Measurements from ENCODE around the gene RASAL2.
"Not testable (repeated sequence)": the region's sequence is repeated elsewhere in the genome, so short reads cannot be mapped to it uniquely, and the experiment has no call there.

Gene RASAL2

DNA sequence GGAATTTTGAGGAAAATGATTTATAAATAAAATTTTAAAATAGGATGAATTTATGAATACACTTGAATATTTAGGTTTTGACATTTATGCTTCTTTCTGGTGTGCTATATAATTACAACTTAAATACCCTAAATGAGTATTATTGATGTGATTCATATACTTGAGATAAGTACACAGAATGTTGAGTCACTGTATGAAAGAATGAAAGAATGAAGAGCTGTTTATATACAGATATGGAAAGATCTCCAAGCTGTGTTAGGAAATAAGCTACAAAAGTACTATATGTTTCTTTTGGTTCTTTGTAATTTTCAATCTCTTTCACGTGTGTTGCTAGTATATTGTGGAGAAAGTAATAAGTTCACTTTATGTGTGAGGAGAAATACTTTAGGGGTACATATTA lies 147.2 kb downstream of the RASAL2 start:
- DNase-seq: no peak

GRCh38 chr1:178241837-178242236 lies 147.9 kb downstream of the RASAL2 start:
- no peak for DNase-seq

DNA sequence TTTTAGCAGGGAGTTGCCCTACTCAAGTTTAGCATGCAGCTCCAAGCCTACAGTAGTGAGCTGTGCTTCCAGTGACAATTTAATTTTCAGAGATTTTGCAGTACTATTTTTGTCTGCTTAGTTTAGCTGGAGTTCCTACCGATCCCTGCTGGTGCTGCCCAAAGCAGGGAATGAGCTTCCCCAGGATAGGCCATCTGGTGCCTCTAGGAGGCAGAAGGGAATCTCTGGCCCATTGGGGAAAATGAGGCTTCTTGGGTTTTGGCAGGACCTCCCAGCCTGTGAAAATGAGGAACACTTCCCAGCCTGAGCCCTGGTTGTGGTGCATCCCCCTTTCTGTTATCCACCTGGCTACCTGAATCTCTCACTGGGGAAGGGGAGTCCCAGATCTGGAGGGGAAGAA lies 149.2 kb downstream of the RASAL2 start:
- no peak for DNase-seq

GRCh38 chr1:178243890-178244289 lies 150.0 kb downstream of the RASAL2 start:
- no peak for DNase-seq

- DNase-seq: not testable (repeated sequence)
These were observed 154.4 kb downstream of the RASAL2 start for GRCh38 chr1:178248284-178248683.

GRCh38 chr1:178253581-178253980 lies 159.7 kb downstream of the RASAL2 start:
- DNase-seq: not testable (repeated sequence)

DNA sequence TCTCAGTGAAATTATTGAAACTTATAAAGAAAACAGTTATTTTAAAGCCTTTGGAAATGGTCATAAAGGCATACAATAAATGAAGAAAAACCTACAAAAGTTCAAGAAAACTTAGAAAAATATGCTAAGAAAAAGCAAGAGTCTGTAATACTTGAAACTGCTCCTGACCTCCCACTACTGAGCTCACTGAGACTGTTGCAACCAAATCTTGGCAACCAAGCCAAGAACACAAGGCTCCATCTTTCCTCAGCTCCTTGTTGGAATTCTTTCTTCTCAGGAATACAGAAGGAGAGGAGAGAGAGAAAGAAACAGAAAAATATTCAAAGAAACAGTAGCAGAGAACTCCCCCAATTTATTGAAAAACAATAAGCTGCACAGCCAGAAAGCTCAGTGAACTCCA lies 160.5 kb downstream of the RASAL2 start:
- no peak for DNase-seq

- DNase-seq: no peak
These were observed 164.6 kb downstream of the RASAL2 start for GRCh38 chr1:178258536-178258935.

GRCh38 chr1:178262120-178262500 lies 168.2 kb downstream of the RASAL2 start:
- peak; percentile 61 for DNase-seq

DNA sequence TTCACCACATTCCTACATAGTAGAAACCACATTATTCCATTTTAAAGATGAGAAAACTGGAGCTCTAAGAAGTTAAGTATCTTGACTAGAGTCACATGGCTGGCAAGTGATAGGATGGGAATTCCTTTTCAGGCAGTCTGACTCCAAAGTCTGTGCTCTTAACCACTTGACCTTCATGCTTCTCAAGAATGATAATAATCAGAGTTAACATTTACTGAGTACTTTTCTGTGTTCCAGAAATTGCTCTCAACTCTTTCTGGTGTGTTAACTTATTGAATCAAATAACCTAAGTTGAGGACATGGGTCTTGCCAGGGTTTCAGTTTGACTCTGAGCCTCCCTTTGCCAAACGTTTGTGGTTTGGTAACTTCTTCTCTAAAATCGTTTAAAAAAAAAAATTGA lies 169.4 kb downstream of the RASAL2 start:
- DNase-seq: no peak

DNA sequence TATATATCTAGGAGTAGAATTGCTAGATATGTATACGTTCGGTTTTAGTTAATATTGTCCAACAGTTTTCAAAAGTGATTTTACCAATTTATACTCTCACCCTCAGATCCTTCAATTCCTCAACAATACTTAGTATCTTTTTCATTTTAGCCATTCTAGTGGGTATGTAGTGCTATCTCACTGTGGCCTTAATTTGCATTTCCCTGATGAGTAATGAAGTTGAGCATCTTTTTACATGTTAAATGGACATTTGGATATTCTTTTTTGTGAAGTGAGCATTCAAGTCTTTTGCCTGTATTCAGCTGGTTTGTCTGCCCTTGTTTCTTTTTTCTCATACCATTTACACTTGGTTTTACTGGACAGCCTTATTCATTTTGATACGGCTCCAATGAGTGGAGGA lies 172.2 kb downstream of the RASAL2 start:
- no peak for DNase-seq

GRCh38 chr1:178266619-178267066 lies 172.7 kb downstream of the RASAL2 start:
- DNase-seq: no peak

DNA sequence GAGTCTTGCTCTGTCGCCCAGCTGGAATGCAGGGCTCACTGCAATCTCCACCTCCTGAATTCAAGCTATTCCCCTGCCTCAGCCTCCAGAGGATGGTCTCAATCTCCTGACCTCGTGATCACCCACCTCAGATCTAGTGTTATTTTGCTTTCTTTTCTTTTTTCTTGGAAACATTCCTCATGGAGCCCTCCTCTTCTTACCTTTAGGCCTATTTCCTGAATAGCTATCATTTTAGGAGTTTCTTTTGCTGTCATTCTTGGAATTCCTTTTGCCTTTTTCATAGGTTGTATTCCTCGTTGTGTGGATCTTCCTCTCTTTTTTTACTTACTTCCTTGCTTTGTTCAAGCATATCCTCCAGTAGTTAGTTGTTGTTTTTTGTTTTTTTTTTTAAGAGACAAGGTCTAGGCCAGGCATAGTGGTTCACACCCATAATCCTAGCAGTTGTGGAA lies 173.8 kb downstream of the RASAL2 start:
- DNase-seq: no peak

GRCh38 chr1:178271471-178271870 lies 177.6 kb downstream of the RASAL2 start:
- no peak for DNase-seq

- no peak for DNase-seq
These were observed 180.0 kb downstream of the RASAL2 start for GRCh38 chr1:178273707-178274410.

DNA sequence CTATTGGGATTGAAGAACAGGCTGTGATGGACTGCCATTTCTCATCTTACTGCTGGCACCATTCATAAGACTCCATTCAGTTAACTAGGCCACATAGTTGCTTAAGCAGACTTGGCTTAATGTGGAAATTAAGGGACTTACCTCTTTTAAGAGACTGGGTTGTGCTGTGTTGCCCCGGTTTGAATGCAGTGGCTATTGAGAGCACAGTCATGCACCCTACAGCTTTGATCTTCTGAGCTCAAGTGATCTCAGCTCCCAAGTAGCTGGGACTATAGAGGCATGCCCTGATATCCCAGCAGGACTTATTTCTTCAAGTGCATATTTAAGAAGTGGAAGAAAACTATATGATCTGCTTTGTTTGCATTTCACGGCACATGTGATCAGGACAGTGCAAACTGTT lies 181.1 kb downstream of the RASAL2 start:
- no peak for DNase-seq

- no peak for DNase-seq
These were observed 181.6 kb downstream of the RASAL2 start for GRCh38 chr1:178275553-178275952.

GRCh38 chr1:178277793-178278530 lies 184.1 kb downstream of the RASAL2 start:
- DNase-seq: no peak

DNA sequence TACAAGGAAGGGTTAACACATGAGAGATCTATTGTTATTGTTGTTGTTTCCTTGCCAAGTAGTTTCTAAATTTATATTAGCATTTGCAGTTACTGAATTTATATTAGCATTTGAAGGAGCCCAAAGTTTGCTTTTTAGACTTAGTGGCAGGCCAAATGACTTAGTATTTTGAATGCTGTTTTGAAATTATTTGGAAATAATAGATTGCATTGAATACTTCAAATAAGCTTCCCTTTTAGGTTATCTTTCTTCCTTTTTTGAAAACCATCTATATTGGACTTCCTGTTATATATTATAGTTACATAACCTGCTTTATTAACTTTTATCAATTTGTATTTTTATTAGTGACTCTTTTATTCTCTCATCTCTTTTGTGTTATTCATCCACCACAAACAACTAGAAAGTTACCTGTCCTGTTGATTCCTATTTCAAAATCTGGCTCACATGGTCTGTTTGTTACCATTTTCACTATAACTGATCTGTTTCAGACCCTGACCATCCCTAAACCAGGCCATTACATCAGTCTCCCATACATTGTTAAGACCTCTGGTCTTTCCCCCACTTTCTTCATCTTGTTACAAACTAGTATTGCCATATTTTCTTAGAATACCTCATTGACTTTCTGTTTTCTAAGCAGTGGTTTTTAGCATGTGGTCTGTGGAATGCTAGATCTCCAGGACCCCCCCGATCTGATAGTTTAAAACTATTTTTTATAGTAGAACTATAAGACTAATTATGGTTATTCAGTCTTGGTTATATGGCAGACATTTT lies 185.2 kb downstream of the RASAL2 start:
- DNase-seq: no peak

DNA sequence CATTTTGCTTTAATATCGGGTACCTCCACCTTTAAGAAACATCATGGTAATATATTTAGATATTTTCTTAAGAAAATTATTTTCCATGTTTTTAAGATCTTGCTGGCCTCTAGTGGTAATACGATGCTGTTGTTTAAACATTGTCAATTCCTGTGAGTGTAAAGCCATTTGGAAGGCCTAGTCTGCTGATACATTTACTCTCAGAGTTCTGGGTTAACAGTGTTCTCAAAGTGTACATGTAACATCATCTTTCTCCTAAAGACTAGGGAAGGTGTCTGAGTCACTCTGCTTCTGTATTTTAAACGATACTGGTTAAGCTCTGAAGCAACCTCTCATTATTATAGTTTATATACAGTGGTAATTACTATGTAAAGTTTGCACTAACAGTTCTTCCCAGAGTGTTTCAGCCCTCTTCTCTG lies 189.1 kb downstream of the RASAL2 start:
- DNase-seq: no peak

DNA sequence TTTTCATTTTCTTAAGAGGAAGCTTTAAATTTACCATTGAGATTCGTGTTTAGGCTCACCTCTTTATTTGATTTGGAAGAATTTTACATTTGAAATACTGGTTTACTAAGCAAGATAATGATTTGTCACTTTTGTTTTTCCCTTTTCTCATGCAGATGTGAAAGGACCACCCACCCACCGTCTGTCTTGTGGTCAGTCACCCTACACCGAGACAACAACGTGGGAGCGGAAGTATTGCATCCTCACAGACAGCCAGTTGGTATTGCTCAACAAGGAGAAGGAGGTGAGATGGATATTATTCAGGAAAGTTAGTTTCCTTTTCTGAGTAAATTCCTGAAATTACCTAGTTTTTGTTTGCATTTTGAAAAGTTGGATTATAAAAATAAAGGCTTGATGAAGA lies 189.5 kb downstream of the RASAL2 start:
- no peak for DNase-seq

- no peak for DNase-seq
These were observed 190.2 kb downstream of the RASAL2 start for GRCh38 chr1:178284058-178284457.

- no peak for DNase-seq
These were observed 197.3 kb downstream of the RASAL2 start for GRCh38 chr1:178291166-178291565.

DNA sequence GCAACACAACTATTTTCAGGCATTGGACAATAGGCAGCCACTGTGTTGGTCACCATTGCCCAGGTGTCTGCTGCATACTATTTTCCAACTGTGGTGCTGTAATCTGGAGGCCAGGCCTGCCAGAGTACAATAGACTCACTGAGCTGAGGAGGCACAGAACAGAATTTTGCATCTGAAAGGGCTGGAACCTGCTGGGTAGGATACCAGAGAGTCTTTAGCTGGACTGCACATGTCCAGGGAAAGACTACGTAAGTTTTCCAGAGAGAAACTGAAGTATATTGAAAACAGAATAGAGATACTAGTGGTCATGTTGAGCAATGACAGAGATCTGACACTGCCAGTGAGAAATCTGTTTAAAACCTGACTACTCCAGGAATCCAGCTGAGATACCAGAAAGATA lies 200.8 kb downstream of the RASAL2 start:
- no peak for DNase-seq

Measured in NCI-H774 (cell line).